HL-60 (cell line): ENCODE measurements around the gene AFAP1.

Source experiments
- POLR2AphosphoS5 ChIP-seq: IDR thresholded peaks from 2 replicates; pipeline ENCODE4 v1.6.1; 2012; ENCODE audit warnings: low read depth
- TF ChIP-seq, protein P1 (sequence below): IDR thresholded peaks from one replicate; pipeline ENCODE4 v1.5.1; 2011; ENCODE audit warnings: low read length, control low read depth, inconsistent platforms; ENCODE audit not compliant: insufficient read depth
- TF ChIP-seq, protein P2 (sequence below): IDR thresholded peaks from 2 replicates; pipeline ENCODE4 v1.6.1; 2012; ENCODE audit warnings: low read depth; ENCODE audit not compliant: insufficient replicate concordance

DNA sequence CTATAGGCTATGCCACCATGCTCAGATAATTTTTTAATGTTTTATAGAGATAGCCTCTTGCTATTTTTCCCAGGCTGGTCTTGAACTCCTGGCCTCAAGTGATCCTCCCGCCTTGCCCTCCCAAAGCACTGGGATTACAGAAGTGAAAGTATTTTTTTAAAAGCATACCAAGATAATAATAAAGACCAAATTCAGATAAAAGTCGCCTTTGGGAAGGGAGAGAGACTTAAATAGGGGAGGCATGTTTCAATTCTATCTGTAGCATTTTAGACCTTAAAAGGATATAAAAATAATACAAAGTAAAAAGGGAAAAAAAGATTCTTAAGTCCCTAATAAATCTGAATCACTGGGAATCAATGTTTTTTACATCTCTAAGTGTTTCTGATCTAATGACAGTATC is 108.9 kb downstream of the AFAP1 start:
- TF ChIP-seq, protein P1, sequence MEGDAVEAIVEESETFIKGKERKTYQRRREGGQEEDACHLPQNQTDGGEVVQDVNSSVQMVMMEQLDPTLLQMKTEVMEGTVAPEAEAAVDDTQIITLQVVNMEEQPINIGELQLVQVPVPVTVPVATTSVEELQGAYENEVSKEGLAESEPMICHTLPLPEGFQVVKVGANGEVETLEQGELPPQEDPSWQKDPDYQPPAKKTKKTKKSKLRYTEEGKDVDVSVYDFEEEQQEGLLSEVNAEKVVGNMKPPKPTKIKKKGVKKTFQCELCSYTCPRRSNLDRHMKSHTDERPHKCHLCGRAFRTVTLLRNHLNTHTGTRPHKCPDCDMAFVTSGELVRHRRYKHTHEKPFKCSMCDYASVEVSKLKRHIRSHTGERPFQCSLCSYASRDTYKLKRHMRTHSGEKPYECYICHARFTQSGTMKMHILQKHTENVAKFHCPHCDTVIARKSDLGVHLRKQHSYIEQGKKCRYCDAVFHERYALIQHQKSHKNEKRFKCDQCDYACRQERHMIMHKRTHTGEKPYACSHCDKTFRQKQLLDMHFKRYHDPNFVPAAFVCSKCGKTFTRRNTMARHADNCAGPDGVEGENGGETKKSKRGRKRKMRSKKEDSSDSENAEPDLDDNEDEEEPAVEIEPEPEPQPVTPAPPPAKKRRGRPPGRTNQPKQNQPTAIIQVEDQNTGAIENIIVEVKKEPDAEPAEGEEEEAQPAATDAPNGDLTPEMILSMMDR = no peak
- no peak for TF ChIP-seq POLR2AphosphoS5
- TF ChIP-seq, protein P2, sequence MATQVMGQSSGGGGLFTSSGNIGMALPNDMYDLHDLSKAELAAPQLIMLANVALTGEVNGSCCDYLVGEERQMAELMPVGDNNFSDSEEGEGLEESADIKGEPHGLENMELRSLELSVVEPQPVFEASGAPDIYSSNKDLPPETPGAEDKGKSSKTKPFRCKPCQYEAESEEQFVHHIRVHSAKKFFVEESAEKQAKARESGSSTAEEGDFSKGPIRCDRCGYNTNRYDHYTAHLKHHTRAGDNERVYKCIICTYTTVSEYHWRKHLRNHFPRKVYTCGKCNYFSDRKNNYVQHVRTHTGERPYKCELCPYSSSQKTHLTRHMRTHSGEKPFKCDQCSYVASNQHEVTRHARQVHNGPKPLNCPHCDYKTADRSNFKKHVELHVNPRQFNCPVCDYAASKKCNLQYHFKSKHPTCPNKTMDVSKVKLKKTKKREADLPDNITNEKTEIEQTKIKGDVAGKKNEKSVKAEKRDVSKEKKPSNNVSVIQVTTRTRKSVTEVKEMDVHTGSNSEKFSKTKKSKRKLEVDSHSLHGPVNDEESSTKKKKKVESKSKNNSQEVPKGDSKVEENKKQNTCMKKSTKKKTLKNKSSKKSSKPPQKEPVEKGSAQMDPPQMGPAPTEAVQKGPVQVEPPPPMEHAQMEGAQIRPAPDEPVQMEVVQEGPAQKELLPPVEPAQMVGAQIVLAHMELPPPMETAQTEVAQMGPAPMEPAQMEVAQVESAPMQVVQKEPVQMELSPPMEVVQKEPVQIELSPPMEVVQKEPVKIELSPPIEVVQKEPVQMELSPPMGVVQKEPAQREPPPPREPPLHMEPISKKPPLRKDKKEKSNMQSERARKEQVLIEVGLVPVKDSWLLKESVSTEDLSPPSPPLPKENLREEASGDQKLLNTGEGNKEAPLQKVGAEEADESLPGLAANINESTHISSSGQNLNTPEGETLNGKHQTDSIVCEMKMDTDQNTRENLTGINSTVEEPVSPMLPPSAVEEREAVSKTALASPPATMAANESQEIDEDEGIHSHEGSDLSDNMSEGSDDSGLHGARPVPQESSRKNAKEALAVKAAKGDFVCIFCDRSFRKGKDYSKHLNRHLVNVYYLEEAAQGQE = no peak
